B cell (primary cell): ENCODE data around the gene BCL2L1. TPM values are rescaled to one million over a fixed set of nuclear protein-coding genes. Genes with fewer than 3 reads are reported as not detected.

Experiments
- ATAC-seq: fragments of 200-7000 bp; cut with Tn5 transposase; one replicate; pipeline ENCODE4 v1.10.0; 2021; ENCODE audit warnings: low read depth, mild to moderate bottlenecking, moderate number of reproducible peaks, moderate library complexity
- CTCF ChIA-PET: fragments of 350-600 bp; sonication (Branson Sonifier 250); formaldehyde crosslinking; loops from one replicate; lab custom pipeline; 2021; ENCODE audit warnings: antibody characterized with exemption, inconsistent platforms; lab: Charles Lee
- POLR2A ChIA-PET: fragments of 350-600 bp; sonication (Branson Sonifier 250); formaldehyde crosslinking; loops from one replicate; lab custom pipeline; 2021; ENCODE audit warnings: antibody characterized with exemption; lab: Charles Lee
- DNase-seq: peaks from one replicate; pipeline ENCODE4 v3.0.0; 2013
- H2AFZ ChIP-seq: 2 replicates; pipeline ENCODE4 v1.6.1; 2012; ENCODE audit warnings: mild to moderate bottlenecking, low read depth, low read length; ENCODE audit not compliant: insufficient read depth, poor library complexity, severe bottlenecking
- H3K27ac ChIP-seq, 2 donors: 1 replicate in 1 of 2; 2 replicates in 1 of 2; pipeline ENCODE4 v1.5.1; 2012 to 2013; ENCODE audit warnings: low read length in 2 of 2, mild to moderate bottlenecking in 2 of 2, moderate library complexity in 1 of 2
- H3K27me3 ChIP-seq, 4 experiments: fragments of 200-600 bp in 1 of 4; sonication (generic) in 1 of 4; replicated peaks in 1 of 4; 1 replicate in 2 of 4; 2 replicates in 2 of 4; pipeline versions ENCODE4 v1.6.1 to v1.7.0; 2013 to 2016; ENCODE audit warnings: low read length in 3 of 4, mild to moderate bottlenecking in 2 of 4, mixed read lengths in 1 of 4, moderate library complexity in 1 of 4; ENCODE audit not compliant: insufficient read depth in 4 of 4, control insufficient read depth in 3 of 4; ENCODE audit errors: control extremely low read depth in 1 of 4
- H3K36me3 ChIP-seq, 2 experiments: replicated peaks in 1 of 2; 1 replicate in 1 of 2; 2 replicates in 1 of 2; pipeline versions ENCODE4 v1.6.1 to v1.7.1; 2013; ENCODE audit warnings: low read length in 1 of 2; ENCODE audit not compliant: insufficient read depth in 2 of 2, control insufficient read depth in 1 of 2; ENCODE audit errors: control extremely low read depth in 1 of 2, extremely low read depth in 1 of 2
- H3K4me1 ChIP-seq, 2 donors: fragments of 200-600 bp in 1 of 2; sonication (generic) in 1 of 2; 1 replicate in 1 of 2; 2 replicates in 1 of 2; pipeline versions ENCODE4 v1.5.1 to v1.6.1; 2013 to 2017; ENCODE audit warnings: low read length in 2 of 2; ENCODE audit not compliant: control insufficient read depth in 2 of 2, insufficient read depth in 2 of 2
- H3K4me2 ChIP-seq: replicated peaks from 2 replicates; pipeline ENCODE3; 2012; ENCODE audit warnings: mild to moderate bottlenecking, low read depth, low read length; ENCODE audit not compliant: poor library complexity, severe bottlenecking
- H3K4me3 ChIP-seq, 5 experiments: fragments of 200-600 bp in 1 of 5; sonication (generic) in 1 of 5; 1 replicate in 3 of 5; 2 replicates in 2 of 5; pipeline versions ENCODE4 v1.5.1 to v1.7.0; 2011 to 2016; ENCODE audit warnings: low read length in 4 of 5, mild to moderate bottlenecking in 4 of 5, low read depth in 2 of 5, control low read depth in 1 of 5, moderate library complexity in 1 of 5; ENCODE audit not compliant: insufficient read depth in 1 of 5; ENCODE audit errors: control extremely low read depth in 1 of 5, extremely low read depth in 1 of 5
- H3K79me2 ChIP-seq: fragments of 200-600 bp; sonication (generic); one replicate; pipeline ENCODE4 v1.6.0; 2016; ENCODE audit warnings: low read length; ENCODE audit not compliant: control insufficient read depth, insufficient read depth
- H3K9ac ChIP-seq: fragments of 200-600 bp; sonication (generic); 2 replicates; pipeline ENCODE4 v1.6.1; 2017; ENCODE audit warnings: mild to moderate bottlenecking, low read length, moderate library complexity
- H3K9me3 ChIP-seq, 3 donors: one replicate each; pipeline versions ENCODE4 v1.6.1 to v1.7.1; 2013; ENCODE audit warnings: low read length in 2 of 3; ENCODE audit not compliant: control insufficient read depth in 2 of 3, insufficient read depth in 1 of 3; ENCODE audit errors: control extremely low read depth in 1 of 3
- H4K20me1 ChIP-seq: 2 replicates; pipeline ENCODE4 v1.6.0; 2012; ENCODE audit warnings: mild to moderate bottlenecking, low read length; ENCODE audit not compliant: insufficient read depth, control insufficient read depth, poor library complexity, severe bottlenecking
- H3K27ac Mint-ChIP-seq: one replicate; pipeline ENCODE4 v1.8.0; 2021; ENCODE audit warnings: mixed read lengths
- H3K27me3 Mint-ChIP-seq: one replicate; pipeline ENCODE4 v1.8.0; 2021; ENCODE audit warnings: mixed read lengths
- H3K4me1 Mint-ChIP-seq: one replicate; pipeline ENCODE4 v1.8.0; 2021; ENCODE audit warnings: mixed read lengths
- H3K4me3 Mint-ChIP-seq: one replicate; pipeline ENCODE4 v1.8.0; 2021; ENCODE audit warnings: mixed read lengths
- H3K9me3 Mint-ChIP-seq: one replicate; pipeline ENCODE4 v1.8.0; 2022; ENCODE audit warnings: mixed read lengths; ENCODE audit not compliant: insufficient read depth
- EZH2 ChIP-seq: IDR thresholded peaks from 2 replicates; pipeline ENCODE4 v1.6.1; 2012; ENCODE audit warnings: borderline replicate concordance, low read depth, mild to moderate bottlenecking, moderate library complexity, low read length; ENCODE audit not compliant: insufficient read depth, poor library complexity, severe bottlenecking
- WGBS: methylation state at CpG from one replicate; pipeline ENCODE4 v1.1.5; 2013; ENCODE audit warnings: missing lambda C conversion rate; ENCODE audit not compliant: insufficient coverage; 5-methylcytosine and 5-hydroxymethylcytosine counted together
- intact Hi-C: fragments of 100-400 bp; cut with micrococcal nuclease; formaldehyde crosslinking; loops from one replicate; pipeline ENCODE4 v1.10.0; 2022
- polyA plus RNA-seq: library from polyadenylated mRNA; depleted of rRNA; stranded (reverse); fragments of >200 nt; gene quantifications from 2 replicates; pipeline ENCODE4 v1.2.3, GENCODE V29; 2012
- total RNA-seq, 2 donors: library from RNA; stranded (reverse); fragments of 120-200 nt in 1 of 2; gene quantifications; 1 replicate in 1 of 2; 2 replicates in 1 of 2; pipeline versions ENCODE4 v1.2.3 to v1.2.4, GENCODE V29; 2013 to 2022
- TF ChIP-seq, protein P1 (sequence below): fragments of 200-600 bp; IDR thresholded peaks from one replicate; pipeline ENCODE4 v1.8.0; 2022; ENCODE audit warnings: antibody characterized with exemption, mild to moderate bottlenecking

BCL2L1 gene
- total and polyA plus RNA-seq, 2 donors (not counting 1 experiment from before 2014, with no cell fraction given): 10.1 to 33.0 TPM

DNA sequence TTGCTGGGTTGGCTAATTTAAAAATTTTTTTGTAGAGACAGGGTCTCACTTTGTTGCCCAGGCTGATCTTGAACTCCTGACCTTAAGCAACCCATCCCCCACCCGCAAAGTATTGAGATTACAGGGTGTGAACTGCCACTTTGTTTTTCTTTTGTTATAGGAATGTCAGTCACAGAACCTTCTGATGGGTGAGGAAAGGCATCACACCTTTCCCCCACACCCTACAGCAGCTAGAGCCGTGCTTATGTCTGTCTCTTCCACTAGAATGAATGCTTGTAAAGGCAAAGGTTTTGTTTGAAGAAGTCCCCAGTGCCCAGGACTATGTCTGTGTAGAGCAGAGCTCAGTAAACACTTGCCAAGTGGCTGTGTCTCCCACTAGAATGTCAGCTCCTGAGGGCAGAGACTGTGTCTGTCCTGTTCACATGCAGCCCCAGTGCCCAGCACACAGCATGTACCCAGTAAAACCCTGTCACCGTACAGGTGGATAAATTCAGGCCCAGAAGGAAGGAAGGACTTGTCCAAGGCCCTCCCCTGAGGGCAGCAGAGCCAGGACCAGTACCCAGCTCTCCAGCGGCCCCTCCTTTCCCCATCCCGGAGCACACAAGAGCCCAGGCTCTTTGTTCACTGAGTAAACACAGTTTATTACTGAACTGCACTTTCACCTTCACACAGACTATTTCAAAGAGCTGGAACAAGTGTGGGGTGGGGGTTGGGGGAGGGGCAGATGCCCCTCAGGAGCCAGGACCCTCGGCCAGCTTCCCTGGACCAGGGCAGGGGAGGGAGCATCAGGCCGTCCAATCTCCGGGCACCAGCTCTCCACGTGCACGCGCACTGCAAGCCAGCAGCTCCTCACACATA, 58.6 kb downstream of the BCL2L1 start:
- Histone ChIP-seq H2AFZ (no peak overlapping the region), H3K79me2 (no peaks in the 10 kb centered on the region), H4K20me1 (no peaks in the 10 kb centered on the region), H3K4me3 (no peak overlapping the region), H3K9ac (no peak overlapping the region), H3K27me3 (no peaks in the 10 kb centered on the region), H3K4me2 (no peak overlapping the region), H3K27ac (no peak overlapping the region), H3K9me3 (no peaks in the 10 kb centered on the region), H3K36me3 (peaks cover 0 to 4% of the 10 kb centered on the region in 2 experiments), H3K4me1 (peaks cover 14 to 29% of the 10 kb centered on the region in 2 donors)
- ATAC-seq (no peak), DNase-seq (no peak)
- POLR2A ChIA-PET: interaction anchor here (0.8 kb wide), 2 partner anchors 59 to 91 kb away, joined by 3 to 4 read pairs; no protein-coding TSS in a partner anchor
- Mint-ChIP-seq H3K9me3 (no peaks in the 10 kb centered on the region), H3K4me1 (peaks cover 41% of the 10 kb centered on the region), H3K27ac (no peak overlapping the region), H3K4me3 (no peak overlapping the region), H3K27me3 (no peaks in the 10 kb centered on the region)
- TF ChIP-seq, protein P1, sequence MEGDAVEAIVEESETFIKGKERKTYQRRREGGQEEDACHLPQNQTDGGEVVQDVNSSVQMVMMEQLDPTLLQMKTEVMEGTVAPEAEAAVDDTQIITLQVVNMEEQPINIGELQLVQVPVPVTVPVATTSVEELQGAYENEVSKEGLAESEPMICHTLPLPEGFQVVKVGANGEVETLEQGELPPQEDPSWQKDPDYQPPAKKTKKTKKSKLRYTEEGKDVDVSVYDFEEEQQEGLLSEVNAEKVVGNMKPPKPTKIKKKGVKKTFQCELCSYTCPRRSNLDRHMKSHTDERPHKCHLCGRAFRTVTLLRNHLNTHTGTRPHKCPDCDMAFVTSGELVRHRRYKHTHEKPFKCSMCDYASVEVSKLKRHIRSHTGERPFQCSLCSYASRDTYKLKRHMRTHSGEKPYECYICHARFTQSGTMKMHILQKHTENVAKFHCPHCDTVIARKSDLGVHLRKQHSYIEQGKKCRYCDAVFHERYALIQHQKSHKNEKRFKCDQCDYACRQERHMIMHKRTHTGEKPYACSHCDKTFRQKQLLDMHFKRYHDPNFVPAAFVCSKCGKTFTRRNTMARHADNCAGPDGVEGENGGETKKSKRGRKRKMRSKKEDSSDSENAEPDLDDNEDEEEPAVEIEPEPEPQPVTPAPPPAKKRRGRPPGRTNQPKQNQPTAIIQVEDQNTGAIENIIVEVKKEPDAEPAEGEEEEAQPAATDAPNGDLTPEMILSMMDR: no peak
- no peak for TF ChIP-seq EZH2
- intact Hi-C loops: no loop called here
- no CpG with 5 or more reads among the region's 11 CpGs for WGBS
- CTCF ChIA-PET: interaction anchor here (0.6 to 9.4 kb wide), 5 partner anchors 20 to 104 kb away, joined by 3 to 455 read pairs (median 3); partner anchors contain the start of gene BCL2L1

DNA sequence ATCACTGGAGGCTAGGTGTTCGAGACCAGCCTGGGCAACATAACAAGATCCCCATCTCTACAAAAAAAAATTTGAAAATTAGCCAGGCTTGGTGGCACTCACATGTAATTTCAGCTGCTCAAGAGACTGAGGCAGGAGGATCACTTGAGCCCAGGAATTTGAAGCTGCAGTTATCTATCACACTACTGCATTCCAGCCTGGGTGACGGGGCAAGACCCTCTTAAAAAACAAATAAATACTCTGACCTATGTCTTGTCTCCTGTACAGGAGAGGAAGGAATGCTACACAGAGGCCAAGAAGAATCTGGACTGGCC, 59.2 kb downstream of the BCL2L1 start:
- H3K4me2 ChIP-seq: no peak overlapping the region
- peaks cover 0 to 4% of the 10 kb centered on the region in 2 experiments for H3K36me3 ChIP-seq
- no peaks in the 10 kb centered on the region for H4K20me1 ChIP-seq
- H2AFZ ChIP-seq: no peak overlapping the region
- H3K4me3 ChIP-seq: no peak overlapping the region
- no peaks in the 10 kb centered on the region for H3K9me3 ChIP-seq
- Mint-ChIP-seq H3K9me3 (no peaks in the 10 kb centered on the region), H3K27me3 (no peaks in the 10 kb centered on the region), H3K4me3 (no peak overlapping the region), H3K4me1 (peaks cover 41% of the 10 kb centered on the region), H3K27ac (no peak overlapping the region)
- no peak for TF ChIP-seq EZH2
- TF ChIP-seq, protein P1: no peak
- H3K27me3 ChIP-seq: no peaks in the 10 kb centered on the region
- DNase-seq: no peak
- intact Hi-C loops: no loop called here
- H3K9ac ChIP-seq: no peak overlapping the region
- H3K4me1 ChIP-seq: peaks cover 14 to 29% of the 10 kb centered on the region in 2 donors
- ATAC-seq: no peak
- WGBS: no CpG with 5 or more reads among the region's 2 CpGs
- H3K79me2 ChIP-seq: no peaks in the 10 kb centered on the region
- ChIA-PET CTCF (interaction anchor here (1.2 to 9.4 kb wide), 4 partner anchors 20 to 103 kb away, joined by 3 to 455 read pairs (median 25); partner anchors contain the start of gene BCL2L1), POLR2A (interaction anchor here (0.8 kb wide), 1 partner anchor 90 kb away, joined by 3 read pairs; no protein-coding TSS in a partner anchor)
- H3K27ac ChIP-seq: no peak overlapping the region
